GM04503 (cell line): ENCODE data around the gene CCDC63.

ENCODE experiments used
- DNase-seq: peaks from one replicate; pipeline ENCODE4 v3.0.0-alpha.2; 2012; ENCODE audit warnings: low read depth

CCDC63 gene

DNA sequence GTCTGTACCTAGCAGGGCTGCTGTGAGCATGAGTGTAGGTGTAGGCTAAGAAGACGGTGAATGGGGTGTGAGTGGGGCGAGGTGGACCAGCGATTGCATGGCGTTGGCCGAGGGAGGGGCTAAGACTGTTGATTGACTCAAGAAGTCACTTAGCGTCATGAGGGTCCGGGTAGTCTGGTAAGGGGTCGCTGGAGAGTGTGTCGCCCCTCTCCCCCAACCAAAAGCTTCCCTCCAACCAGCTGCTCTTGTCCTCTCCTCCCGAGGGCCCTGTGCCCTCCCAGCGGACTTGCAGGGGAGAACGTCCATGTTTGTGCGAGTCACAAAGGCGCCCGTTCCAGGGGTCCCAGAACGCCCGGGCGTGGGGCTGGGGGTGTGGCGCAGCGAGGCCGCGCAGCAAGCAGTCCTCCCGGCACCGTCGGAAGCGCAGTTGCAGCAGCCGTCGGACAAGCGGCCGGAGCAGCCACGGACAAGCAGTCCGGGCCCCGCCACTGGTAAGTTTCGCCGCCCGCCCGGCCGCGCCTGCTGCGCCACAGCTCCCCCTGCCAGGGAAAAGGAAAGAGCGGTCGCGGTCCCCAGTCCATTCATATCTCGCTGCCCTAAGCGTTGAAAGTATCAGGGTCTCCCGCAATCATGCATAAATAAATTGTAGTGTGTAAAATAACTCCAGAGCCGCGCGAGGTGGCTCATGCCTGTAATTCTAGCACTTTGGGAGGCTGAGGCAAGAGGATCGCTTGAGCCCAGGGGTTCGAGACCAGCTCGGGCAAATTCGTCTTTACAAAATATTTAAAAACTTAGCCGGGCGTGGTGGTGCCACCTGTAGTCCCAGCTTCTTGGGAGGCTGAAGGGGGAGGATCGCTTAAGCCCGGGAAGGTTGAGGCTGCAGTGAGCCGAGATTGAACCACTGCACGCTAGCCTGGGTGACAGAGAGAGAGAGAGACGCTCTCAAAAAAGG is at the start of gene CCDC63:
CCDC63 (plus strand) TSS at position 373 of the 952 bp plus-strand sequence. CDS start 5,968 bp downstream, outside the sequence.
- no peak for DNase-seq

DNA sequence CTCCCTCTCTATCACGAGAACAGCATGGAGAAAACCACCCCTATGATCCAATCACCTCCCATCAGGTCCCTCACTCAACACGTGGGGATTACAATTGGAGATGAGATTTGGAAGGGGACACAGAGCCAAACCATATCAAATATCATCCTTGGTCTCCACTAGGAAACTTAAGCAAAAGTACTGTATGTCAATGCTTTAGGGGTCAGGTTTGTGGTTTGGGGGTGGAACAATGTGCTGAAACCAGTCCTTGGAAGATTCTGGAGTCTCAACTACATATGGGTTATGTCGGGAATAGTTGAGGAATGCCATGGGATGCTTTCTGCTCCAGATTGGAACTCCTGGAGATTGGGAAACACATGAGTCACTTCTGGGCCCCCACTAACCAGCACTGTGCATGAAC is 48.3 kb upstream of the CCDC63 start:
- DNase-seq, result no peak

DNA sequence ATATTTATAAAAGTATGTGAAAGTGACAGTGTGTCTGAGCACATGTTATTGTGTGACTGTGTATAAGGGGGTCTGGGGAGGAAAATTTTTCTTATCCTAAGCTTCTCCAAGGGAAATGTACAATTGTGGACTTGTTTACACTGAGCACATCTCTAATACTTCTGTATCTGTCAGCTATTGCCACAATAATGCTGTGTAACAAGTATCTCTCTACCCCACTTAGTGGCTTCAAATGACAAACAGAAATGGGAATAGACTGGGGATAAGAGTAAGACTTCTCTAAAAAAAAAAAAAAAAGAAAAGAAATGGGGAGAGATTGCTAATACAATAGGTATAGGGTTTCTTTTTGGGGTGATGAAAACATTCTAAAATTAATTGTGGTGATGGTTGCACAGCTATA is 44.3 kb upstream of the CCDC63 start:
- DNase-seq, result no peak

DNA sequence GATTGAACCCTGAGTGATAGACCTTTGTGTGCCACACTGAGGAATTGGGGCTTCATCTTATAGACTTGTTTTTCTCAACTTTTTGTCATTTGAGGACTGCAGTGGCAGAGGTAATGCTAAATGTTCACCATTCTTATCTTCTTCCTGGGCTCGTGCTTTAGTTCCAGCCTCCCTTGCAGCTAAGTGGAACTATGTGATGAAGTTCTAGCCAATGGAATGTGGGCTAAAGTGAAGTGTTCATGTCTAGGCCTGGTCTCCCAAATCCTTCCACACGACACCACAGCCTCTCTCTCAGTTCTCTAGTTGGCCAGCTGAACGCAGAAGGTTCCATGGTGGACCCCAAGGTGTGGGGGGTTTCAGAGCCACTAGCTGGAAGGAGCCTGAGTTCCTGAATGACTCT is 42.4 kb upstream of the CCDC63 start:
- no peak for DNase-seq

DNA sequence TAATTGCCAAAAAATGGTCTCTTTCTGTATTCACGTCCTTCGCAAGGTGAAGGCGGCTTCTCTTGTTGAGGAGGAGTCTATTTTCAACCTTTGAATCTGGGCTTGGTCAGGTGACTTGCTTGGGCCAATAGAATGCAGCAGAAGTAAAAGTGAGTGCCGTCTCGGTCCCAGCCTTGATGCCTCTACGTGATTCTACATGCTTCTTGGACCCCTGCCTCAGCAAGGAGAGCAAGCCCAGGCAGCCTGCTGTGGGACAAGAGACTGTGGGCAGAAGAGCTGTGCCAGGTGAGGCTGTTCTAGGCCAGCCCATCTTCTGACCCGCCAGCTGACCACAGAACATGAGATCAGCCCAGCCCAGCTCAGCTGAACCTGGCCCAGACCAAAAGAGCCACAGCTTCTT is 39.1 kb upstream of the CCDC63 start:
- no peak for DNase-seq

DNA sequence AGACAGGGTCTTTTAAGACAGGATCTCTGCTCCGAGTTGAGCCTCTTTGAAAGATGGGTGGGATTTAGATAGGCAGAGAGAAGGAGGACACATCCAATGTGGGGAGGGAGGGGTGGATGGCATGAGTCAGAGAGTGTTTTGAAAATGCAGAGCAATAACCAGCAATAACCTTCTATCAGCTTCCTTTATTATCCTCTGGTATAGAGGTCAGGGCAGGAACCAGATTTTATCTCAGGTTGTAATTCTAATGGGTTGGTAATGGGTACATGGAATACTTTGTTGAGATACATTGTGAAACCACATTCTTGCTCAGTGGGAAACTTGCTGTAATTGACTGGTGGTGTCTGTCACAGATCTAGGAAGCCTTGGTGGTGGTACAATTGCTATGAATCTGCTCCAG is 37.6 kb upstream of the CCDC63 start:
- no peak for DNase-seq

DNA sequence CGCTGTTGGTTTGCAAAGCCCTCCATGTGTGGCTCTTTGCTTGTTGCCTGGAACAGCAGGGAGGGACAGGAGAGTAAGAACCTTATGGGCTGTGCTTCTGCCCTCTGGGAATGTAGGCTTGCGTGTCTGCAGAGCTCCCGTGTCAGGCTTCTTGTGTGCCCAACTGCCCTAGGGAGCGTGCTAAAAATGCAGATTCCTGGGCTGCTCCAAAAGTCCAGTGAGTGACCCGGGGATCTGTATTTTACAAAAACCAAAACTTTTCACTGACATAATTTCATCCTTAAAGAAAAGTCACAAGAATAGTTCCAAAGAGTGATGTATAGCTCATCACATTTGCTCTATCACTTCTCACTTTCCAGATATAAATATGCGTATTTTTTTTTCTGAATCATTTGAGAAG is 34.8 kb upstream of the CCDC63 start:
- no peak for DNase-seq

DNA sequence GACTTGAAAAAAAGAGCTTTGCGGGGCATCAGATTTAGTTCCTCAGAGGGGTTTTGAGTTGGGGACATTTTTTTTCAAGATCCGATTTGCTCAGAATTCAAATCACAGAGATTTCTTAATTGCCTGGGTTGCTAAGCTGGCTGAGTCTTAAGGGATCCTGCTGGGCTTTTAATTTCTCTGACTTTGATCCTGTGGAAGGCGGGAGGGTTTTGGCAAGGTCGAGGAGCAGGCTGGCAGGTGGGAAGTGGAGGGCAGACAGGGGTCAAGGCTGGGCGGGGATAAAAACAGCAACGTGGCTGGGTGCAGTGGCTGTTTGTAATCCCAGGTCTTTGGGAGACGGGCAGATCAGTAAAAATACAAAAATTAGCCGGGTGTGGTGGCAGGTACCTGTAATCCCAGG is 33.5 kb upstream of the CCDC63 start:
- DNase-seq, result no peak

DNA sequence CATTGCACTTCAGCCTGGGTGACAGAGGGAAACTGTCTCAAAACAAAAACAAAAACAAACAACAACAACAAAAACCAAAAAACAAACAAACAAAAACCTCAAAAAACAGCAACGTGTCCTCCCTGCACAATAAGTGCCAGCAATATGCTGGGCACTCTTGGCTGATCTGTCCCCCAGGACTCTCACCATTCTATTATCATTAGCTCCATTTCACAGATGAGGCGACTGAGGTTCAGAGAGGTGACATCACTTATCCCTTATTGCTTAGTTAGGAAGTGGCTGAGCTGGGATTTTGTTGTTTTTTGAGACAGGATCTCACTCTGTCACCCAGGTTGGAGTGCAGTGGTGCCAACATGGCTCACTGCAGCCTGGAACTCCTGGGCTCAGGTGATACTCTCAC is 33.0 kb upstream of the CCDC63 start:
- no peak for DNase-seq

DNA sequence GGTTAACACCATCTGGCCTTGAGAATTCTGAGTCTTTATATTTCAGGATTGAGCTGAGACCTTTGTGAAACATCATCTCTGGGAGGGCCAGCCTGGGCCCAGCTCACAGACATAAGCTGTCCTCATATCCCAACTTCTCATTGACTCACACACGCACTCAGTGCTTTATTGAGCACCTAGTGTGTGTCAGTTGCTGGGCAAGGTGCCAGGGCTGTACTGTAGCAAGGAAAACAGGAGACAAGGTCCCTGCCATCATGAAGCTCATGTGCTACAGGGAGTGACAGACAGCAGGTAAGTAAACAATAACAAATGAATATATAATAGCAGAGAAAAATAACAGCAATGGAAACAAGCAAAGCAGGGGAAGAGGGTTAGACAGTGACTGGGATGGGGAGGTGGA is 30.5 kb upstream of the CCDC63 start:
- DNase-seq, result no peak

DNA sequence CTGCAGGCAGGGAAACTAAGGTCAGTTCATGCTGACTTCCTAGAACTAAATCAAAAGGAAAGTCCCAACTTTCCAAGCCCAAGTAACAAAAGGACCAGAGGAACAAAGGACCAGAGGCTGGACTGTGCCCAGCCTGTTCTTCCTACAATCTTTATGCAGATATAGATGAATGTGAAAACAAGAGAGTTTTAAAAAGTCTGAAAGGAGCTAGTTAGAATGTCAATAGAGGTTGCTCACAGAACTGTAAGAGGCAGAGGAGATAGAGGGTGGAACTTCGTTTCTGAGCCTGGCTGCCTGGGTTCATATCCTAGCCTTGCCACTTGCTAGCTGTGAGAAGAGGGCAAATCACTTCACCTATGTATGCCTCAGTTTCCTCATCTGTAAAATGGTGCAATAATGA is 30.0 kb upstream of the CCDC63 start:
- DNase-seq, result no peak

DNA sequence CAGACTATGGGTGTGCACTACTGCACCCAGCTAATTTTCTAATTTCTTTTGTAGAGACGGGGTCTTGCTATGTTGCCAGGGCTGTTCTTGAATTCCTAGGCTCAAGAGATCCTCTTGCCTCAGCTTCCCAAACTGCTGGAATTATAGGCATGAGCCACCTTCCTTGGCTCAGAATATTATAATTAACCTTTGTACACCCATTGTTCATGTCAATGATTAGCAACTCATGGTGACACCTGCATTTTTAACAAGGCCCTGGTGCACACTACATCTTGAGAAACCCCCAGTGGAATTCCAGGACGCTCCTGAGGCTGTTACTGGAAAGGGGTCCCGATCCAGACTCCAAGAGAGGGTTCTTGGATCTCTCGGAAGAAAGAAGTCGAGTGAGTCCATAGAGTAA is 28.3 kb upstream of the CCDC63 start:
- DNase-seq, result no peak

DNA sequence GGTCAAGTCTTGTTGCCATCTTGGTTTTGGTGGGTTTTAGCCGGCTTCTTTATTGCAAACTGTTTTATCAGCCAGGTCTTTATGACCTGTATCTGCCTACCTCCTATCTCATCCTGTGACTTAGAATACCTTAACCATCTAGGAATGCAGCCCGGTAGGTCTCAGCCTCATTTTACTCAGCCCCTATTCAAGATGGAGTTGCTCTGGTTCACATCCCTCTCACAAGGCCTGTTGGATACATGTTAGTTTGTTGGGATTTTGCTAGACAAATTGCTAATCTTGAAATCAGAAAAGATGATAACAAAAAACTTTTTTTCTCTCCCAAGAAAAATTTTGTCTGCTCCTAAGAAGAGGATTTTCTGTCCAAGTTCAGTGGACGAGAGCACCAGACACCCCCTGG is 27.6 kb upstream of the CCDC63 start:
- DNase-seq, result no peak

DNA sequence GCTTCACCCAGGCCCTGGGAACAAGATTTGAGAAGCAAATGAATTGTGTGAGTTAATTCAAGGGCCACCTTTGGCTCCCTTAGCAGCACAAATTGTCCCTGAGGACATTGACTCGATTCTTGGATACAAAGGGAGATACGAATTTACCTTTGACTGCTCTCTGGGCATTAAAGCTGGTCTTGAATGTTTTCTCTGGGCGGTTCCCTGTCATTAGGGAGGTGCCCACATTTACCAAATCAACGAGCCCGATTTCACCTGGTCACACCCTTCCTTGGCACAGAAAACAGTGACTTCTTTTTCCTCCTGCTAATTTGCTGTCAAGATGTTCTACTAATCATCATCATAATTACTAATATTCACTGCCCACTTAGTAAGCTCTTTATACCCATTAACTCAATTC is 27.1 kb upstream of the CCDC63 start:
- DNase-seq, result no peak

DNA sequence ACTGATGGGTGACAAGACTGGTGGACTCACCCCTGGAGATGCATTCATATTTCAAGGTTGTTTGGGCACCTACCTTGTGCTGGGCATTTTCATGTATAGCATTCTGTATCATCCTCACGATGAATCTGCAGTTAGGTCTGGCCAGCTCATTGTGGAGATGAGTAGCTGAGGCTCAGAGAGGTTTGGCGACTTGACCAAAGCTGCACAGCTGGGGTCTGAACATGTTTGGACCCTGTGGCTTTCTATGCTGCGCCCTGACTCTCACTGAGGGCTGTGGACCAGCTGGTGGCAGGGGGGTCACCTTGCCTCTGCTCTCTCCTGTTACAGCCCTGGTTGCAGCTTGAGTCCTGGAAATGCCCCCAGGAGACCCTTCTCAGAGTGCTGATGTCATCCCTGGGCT is 24.9 kb upstream of the CCDC63 start:
- no peak for DNase-seq

DNA sequence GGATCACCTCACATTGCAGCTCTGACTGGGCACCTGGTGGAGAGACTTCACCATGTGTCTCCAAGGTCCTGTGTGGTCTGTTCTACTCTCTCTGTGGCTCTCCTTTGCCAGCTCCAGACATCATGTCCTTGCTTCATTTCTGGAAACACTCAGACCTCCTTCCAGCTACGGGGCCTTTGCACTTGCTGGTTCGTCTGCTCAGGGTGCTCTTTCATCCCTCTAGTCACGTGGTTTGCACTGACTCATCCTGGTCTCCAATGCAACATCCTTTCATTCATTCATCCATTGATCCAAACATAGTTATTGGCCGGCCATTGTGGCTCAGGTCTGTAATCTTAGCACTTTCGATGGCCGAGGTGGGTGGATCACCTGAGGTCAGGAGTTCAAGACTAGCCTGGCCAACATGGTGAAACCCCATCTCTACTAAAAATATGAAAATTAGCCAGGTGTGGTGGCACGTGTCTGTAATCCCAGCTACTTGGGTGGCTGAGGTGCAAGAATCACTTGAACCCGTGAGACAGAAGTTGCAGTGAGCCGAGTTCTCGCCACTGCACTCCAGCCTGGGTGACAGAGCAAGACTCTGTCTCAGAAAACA is 23.9 kb upstream of the CCDC63 start:
- no peak for DNase-seq

DNA sequence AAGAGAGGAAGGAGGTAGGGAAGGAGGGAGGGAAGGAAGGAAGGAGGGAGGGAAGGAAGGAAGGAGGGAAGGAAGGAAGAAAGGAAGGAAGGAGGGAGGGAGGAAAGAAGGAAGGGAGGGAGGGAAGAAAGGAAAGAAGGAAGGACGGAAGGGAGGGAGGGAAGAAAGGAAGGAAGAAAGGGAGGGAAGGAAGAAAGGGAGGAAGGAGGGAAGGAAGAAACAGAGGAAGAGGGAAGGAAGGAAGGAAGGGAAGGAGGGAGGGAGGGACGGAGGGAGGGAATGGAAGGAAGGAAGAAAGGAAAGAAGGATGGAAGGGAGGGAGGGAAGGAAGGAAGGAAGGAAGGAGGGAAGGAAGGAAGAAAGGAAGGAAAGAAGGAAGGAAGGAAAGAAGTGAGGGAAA is 22.4 kb upstream of the CCDC63 start:
- no peak for DNase-seq

DNA sequence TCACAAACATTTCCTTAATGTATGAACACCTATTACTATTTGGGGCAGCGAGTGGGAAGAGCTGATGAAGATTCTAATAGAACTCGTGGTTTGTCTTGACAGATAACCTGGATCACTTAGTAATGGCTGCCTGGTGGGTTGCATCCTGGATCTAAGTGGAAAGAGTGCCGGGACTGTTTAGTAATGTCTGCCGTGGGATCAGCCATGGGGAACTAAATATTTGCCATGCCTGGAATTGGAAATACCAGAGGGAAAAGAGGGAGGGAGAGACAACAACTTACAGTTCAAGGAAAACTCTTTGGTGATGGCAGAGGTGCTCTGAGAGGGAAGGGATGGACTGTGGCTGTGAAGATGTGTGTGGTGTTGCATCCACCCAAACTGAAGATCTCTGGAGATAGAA is 21.3 kb upstream of the CCDC63 start:
- DNase-seq, result no peak

DNA sequence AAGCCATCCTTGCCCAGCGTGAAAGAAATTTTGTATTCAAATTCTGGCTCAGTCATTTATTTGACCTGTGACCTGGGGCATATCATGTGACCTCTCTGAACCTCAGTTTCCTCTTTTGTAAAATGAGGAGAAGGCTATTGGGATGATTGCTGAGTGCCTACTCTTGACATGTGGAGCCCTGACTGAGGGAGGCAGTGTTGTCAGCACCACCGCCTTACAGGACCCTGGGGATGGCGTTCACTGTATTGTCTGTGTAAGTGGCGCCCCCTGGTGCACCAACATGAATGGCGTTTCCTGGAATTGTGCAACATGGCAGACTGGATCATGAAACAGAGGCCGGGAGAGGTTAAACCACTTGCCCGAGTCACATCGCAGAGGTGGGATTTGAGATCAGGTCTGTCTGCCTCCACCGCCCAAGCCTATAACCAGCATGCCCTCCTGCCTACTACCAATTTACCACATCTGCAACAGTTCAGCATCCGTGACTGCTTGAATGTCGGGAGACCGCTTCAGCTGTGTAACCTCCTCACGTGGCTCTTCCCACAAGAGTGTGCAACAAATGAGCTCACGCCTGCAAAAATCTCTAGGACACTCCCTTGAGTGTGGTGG is 20.1 kb upstream of the CCDC63 start:
- DNase-seq, result peak; percentile 51

DNA sequence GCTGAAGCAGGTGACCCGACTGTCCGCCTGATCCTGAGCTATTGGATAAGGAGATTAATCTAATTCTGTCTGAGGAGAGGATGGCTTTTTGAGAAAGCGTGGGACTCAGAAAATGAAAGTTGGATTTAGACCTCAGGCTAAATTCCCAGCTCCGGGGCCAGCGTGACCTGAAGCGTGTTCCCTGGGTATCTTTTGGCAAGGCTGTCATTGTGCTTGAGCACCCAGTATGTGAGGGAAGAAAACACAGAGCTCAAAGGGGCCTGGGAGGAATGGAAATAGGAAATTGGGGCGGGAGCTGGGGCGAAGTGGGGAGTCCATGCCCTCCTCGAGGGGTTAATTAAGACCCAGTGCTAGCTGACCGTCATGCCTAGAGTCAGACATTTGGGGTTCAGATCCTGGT is 17.5 kb upstream of the CCDC63 start:
- no peak for DNase-seq

DNA sequence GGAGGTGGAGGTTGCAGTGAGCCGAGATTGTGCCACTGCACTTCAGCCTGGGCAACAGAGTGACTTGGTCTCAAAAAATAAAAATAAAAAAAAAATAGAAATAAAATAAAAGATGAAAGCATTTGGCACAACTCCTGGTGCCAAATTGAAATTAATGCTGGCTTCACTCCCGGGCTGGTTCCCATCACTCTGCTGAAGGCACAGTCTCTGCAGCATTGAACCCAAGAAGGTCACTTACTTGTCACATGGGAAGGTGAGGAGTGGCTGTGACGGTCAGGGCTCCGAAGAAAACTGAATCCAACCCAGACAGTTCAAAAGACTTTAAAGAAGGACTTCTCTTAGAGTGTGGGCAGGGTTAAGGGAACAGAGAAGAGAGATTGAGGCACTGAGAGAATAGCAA is 10.5 kb upstream of the CCDC63 start:
- no peak for DNase-seq

DNA sequence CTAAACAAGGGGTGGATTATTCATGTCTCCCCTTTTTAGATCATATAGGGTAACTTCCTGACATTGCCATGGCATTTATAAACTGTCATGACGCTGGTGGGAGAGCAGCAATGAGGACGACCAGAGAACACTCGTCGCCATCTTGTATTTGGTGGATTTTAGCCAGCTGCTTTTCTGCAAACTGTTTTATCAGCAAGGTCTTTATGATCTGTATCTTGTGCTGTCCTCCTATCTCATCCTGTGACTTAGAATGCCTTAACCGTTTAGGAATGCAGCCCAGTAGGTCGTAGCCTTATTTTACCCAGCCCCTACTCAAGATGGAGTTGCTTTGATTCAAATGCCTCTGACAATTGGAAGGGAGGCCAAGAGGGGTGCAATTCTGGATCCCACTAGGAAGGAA is 5.8 kb upstream of the CCDC63 start:
- DNase-seq, result no peak

DNA sequence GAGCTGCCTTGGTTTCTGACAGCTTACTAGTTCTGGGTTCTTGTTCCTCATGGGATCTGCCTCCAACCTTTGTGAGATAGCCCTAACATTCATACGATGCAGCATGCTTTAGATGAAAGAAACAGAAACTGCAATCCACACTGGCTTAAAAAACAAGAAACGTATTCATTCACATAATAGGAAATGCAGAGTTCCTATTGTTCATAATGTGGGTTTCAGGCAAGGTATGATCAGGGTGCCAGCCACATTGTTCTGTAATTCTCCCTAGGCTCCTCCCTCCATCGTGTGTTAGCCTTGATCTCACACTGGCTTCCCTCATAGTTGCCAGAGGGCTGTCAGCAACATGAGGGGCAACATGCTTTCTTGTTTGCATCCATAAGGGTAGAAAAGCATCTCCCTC is 2.7 kb upstream of the CCDC63 start:
- DNase-seq, result no peak
